GM20000 (cell line): ENCODE results near the gene CRYGS.
A peak's percentile ranks its signal among the peaks of the same experiment; 100 is the strongest.

Experiments
- DNase-seq: peaks from one replicate; pipeline ENCODE4 v3.0.0; 2012; ENCODE audit warnings: low spot score
- TF ChIP-seq, protein P1 (sequence below): IDR thresholded peaks from 2 replicates; pipeline ENCODE4 v1.5.1; 2012; ENCODE audit warnings: mild to moderate bottlenecking, control low read depth; ENCODE audit errors: extremely low read depth, missing control alignments

CRYGS gene

DNA sequence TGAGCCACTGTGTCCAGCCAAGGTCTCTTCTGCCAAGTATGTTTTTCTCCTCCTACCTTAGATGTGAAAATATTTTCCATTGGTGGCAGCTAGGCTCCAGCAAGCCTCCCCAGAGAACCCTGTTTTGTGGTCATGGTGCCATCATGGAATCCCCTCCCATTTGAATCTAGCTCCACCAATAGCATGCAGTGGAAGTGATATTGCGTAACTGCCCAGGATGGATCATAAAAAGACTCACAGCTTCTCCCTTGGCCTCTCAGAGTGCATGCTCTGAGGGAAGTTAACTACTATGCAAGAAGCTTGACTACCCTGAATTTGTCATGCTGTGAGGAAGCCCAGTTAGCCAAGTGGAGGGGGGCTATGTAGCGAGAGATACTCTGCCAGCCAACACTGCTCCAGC is 27.5 kb downstream of the CRYGS start:
- TF ChIP-seq, protein P1, sequence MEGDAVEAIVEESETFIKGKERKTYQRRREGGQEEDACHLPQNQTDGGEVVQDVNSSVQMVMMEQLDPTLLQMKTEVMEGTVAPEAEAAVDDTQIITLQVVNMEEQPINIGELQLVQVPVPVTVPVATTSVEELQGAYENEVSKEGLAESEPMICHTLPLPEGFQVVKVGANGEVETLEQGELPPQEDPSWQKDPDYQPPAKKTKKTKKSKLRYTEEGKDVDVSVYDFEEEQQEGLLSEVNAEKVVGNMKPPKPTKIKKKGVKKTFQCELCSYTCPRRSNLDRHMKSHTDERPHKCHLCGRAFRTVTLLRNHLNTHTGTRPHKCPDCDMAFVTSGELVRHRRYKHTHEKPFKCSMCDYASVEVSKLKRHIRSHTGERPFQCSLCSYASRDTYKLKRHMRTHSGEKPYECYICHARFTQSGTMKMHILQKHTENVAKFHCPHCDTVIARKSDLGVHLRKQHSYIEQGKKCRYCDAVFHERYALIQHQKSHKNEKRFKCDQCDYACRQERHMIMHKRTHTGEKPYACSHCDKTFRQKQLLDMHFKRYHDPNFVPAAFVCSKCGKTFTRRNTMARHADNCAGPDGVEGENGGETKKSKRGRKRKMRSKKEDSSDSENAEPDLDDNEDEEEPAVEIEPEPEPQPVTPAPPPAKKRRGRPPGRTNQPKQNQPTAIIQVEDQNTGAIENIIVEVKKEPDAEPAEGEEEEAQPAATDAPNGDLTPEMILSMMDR, result no peak
- DNase-seq, result no peak

DNA sequence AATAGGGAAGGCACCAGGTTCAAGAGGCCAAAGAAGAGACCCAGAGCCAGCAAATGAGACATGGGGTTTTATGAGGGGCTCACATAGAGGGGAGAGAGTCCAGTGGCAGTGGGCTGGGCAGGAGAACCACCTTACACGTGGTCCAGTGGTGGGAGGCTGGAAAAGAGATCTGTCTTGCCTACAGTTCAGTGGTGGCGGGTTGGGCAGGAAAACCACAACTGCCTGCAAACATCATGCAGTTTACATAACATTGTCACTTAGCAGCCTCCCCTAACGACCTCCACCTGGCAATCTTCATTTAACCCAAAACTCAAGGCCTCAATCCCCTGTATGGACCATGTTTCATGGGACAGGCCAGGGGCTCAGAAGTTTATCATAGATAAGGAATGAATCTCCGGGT is 29.1 kb downstream of the CRYGS start:
- TF ChIP-seq, protein P1, result no peak
- DNase-seq, result no peak

- TF ChIP-seq, protein P1, result no peak
- no peak for DNase-seq
Measured at GRCh38 chr3:186514296-186515002, 29.7 kb downstream of the CRYGS start.

DNA sequence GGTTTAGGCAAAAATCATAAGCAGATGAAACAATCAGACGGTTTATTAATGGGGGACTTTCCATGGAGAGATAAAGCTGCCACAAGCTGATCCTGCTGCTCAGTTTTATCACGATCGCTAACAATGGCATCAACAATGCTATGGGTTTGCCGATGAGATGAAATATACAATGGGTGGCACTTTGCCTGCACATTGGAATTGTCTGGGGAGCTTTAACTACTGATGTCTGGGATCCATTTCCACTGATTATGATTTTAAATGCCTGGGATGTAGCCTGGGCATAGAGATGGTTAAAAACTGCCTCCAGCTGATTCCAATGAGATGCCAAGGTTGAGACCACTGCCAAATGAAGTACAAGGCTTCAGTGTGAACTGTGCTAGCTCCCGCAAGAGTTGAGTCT is 30.8 kb downstream of the CRYGS start:
- no peak for DNase-seq
- TF ChIP-seq, protein P1, result no peak

DNA sequence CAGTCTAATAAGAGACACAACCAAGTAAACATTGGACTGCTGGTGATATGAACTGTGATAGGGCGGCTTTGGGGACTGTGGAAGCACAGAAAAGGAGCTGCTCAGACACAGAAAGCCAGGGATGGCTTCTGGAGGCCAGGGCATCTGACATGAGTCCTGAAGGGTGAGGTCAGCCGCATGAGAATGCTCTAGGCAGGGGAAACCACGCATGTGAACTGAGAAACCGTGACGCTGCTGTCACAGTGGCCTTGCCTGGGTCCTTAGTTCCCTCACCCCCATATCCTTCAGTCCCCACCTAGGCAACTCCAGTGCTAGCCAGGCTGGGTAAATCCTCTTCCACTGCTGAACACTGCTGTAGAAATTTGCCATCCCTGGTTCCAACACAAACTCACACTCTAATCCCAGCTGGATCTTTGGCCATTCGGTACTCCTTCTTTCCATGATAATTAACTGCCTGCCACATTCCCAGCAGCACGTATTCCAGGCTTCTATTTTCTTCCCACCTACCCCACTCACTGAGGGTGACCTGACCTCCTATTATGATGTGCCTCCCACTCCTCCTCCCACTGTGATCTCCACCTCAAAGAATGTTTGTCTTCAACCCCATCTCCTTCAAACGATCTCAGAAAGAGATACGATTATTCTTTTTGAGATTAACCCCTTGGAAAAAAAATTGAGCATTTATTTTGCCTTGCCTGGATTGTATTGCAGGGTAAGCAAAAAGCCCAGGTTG is 31.4 kb downstream of the CRYGS start:
- TF ChIP-seq, protein P1, result no peak
- DNase-seq, result peak; percentile 33

- TF ChIP-seq, protein P1, result no peak
- DNase-seq, result no peak
Measured at GRCh38 chr3:186511702-186512101, 32.5 kb downstream of the CRYGS start.

DNA sequence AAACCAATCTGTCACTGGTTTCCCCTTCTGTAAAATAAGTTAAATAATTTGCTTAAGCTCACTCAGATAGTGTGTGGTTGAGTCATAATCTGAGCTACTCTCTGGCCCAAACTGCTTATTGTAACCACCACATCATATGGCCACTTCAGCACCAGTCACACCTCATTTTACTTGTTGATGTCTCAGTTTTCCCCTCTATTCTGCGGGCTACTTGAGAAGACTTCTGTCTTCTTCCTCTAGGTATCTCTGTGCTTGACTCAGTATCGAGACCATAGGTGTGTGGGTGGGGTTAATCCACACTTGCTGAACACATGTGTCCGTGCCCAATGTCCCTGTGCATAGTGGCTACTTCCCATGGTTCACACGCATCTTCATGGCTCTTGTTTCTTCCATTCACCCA is 32.9 kb downstream of the CRYGS start:
- TF ChIP-seq, protein P1, result no peak
- DNase-seq, result peak; percentile 58
